HG03439 (cell line): Measurements from ENCODE around the gene DDRGK1.
"Not testable (repeated sequence)": the region's sequence is repeated elsewhere in the genome, so short reads cannot be mapped to it uniquely, and the experiment has no call there.

Experiments used
- ATAC-seq: cut with Tn5 transposase; IDR thresholded peaks from one replicate; pipeline ENCODE4 v1.9.1; 2021; ENCODE audit warnings: mild to moderate bottlenecking, moderate library complexity; ENCODE audit not compliant: unreplicated experiment

Gene DDRGK1

DNA sequence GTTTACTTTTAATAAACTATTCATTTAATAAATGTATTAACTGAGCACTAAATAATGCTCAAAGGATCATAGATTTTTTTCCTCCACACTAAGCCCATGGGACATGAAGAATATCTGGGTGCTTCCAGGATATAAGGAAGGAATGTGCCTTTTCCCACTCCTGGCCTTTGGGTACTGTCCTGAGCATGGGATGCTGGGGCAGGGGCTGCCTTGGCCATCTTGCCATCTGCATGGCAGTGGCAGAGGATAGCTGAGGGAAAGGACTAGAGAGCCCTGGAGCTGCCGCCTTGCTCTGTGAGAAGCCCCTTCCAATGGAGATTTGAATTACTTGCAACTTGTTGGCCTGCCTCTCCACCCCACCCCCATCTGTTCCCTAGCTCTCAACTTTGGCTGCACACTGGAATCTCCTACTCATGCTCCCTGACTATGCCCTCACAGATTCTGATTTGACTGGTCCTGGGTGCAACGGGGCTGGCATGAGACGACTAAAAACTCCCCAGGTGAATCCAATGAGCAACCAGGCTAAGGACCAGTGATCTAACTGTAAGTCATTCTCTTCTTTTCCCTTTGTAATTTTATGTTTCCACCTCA is 15.6 kb downstream of the DDRGK1 start:
- ATAC-seq, result no peak

GRCh38 chr20:3187861-3188260 is 16.6 kb downstream of the DDRGK1 start:
- ATAC-seq, result not testable (repeated sequence)

- ATAC-seq, result no peak
Observed at GRCh38 chr20:3183896-3184612, 20.4 kb downstream of the DDRGK1 start.

GRCh38 chr20:3182429-3182828 is 22.1 kb downstream of the DDRGK1 start:
- ATAC-seq, result not testable (repeated sequence)

- ATAC-seq, result no peak
Observed at GRCh38 chr20:3181270-3181669, 23.2 kb downstream of the DDRGK1 start.

GRCh38 chr20:3180319-3180718 is 24.2 kb downstream of the DDRGK1 start:
- no peak for ATAC-seq

DNA sequence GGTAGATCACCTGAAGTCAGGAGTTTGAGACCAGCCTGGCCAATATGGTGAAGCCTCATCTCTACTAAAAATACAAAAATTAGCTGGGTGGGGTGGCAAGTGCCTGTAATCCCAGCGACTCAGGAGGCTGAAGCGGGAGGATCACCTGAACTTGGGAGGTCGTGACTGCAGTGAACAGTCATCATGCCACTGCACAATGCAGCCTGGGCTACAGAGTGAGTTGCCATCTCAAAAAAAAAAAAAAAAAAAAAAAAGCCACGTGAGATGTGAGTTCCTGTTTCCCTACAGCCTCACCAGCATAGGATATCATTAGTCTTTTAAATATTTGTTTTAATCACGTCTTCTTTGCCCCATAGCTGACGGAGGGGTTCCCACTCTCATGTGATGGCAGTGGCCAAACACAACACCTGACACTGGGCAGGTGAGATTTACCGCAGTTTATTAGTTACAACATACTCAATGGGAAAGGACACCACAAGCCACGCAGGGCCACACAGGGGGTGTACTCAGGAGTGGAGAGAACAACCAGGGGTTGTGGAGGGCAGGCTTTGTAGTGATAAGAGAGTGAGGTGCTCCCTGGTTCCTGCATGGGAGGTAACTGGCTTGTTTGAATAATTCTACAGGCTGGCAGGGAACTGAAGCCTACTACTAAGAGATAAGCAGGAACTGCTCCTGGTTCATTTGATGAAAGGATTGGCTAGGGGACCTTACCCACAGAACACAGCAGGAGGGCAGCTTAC is 26.6 kb downstream of the DDRGK1 start:
- no peak for ATAC-seq

DNA sequence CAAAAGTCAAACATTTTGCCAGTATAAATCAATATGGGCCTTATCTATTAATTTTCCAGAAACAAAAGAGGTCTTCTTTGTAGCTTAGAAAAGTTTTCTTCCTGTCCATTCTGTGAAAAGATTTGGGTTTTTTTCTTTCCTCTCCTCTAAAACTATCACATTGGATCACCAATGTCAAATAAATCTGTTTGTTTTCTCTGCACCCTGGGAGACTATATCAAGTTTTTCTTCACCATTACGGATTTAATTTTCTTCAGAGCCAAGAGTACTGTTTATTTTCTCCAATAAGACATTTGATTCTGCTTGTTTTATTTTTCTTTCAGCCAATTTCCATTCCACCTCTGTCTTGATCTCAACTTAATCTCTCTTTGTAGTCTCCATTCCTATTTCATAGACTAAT is 29.2 kb downstream of the DDRGK1 start:
- ATAC-seq, result no peak

- no peak for ATAC-seq
Observed at GRCh38 chr20:3174442-3175261, 29.8 kb downstream of the DDRGK1 start.

DNA sequence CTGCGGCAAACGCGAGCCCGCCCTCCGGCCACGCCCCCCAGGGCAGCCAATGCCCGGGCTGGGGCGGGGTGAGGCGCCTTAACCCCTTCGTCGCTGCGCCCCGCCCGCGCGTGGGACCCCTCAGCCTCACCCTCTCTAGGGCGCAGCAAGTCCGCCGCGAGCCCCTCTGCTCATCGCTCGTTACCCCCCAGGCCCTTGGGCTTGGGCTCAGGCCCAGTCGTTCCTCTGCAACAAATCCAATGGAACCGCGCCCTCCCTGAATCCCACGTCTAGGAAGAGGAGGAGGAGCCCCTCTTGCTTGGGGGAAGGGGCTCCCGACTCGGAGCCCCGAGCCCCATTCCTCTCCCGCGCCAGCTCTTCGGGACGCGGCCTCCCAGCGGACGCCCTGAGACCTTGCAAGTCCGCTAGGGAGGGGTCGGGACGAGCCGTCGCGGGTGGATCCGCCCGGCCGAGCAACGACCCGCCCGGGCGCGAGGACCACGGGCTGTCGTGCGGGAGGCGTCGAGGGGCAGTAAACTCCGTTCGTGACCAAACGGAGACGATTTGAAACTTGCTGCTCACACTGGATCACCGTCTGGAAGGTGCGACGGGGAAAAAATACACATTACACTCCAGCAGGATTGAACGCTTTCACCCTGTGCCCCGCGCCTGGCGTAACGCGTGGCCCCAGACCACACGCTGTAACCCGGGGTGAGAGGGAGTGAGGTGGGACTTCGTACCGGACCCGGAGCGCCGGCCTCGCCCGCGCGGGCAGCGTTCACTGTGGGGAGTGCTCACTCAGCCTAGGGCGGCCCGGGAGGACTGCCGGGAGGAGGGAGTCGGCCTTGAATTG is 30.7 kb downstream of the DDRGK1 start:
- ATAC-seq, result no peak

DNA sequence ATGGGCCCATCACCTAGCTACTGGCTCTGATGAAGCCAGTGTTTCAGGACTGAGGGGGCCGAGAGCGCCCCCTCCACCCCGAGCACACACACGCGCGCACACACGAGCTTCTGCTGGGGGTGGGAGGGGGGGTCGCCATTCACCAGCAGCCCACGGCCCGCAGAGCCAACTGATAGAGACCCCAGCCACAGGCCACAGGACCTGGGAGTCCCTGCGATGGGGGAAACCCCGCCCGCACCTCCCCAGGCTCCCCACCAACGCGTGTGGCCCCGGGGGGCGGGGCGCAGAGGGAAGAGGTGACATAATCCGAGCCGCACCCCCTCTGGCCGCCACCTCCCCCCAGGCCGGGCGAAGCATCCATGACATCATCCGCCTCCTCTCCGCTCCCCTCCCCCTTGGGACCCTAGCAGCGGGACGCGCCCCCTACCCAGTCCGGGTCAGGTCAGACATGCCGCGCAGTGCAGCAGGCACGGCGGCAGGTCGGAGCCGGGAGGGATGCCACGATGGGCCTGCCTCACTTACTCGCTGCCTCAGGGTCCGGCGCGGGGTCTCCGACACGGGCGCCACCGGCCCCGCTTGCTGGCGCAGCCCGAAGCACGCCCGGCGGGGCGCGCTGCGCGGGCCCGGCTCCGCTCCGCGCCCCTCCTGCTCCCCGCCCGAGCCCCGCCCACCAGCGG is 31.4 kb downstream of the DDRGK1 start, which contains the start of gene LZTS3:
LZTS3 (minus strand) TSS at position 617 of the 677 bp plus-strand sequence. CDS start 6,386 bp downstream, outside the sequence.
- peak; percentile 80 for ATAC-seq

DNA sequence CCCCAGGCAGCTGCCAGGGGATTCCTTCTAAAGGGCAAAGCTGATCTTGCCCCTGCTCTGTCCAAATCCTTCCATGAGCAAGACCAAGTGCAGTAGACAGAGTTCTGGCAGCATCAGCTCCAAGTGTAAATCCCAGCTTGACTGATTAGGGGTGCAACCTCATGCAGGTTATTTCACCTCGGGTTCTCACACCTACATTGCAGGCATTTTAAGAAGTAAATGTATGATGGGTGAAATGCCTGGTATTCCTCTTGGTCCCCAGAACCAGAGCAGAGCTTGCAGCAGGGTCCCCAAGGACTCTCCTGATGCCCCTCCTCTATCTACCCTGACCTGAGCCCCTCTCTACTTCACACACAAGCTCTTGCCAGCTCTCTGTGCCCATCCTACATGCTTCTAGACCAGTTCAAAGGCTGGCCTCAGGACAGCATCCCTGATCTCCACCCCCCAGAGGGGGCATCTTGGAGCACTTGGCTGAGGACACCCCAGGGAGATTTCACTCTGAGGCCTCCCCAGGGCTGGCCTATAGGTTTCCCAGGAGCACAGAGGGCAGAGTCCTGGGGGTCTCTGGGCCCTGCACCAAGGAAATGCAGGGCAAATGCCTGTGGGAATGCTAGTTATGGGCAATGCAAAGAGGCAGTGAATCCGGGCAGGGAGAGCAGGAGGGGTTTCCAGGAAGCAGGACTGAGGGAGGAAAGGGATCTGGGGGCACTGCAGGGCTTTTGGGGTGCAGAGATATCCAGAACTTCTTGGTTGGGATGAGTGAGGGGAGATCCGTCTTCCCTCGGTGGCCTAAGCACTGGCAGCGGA is 32.2 kb downstream of the DDRGK1 start:
- ATAC-seq, result no peak

GRCh38 chr20:3171391-3172125 is 32.9 kb downstream of the DDRGK1 start:
- ATAC-seq, result no peak

- no peak for ATAC-seq
Observed at GRCh38 chr20:3168829-3169590, 35.5 kb downstream of the DDRGK1 start.

DNA sequence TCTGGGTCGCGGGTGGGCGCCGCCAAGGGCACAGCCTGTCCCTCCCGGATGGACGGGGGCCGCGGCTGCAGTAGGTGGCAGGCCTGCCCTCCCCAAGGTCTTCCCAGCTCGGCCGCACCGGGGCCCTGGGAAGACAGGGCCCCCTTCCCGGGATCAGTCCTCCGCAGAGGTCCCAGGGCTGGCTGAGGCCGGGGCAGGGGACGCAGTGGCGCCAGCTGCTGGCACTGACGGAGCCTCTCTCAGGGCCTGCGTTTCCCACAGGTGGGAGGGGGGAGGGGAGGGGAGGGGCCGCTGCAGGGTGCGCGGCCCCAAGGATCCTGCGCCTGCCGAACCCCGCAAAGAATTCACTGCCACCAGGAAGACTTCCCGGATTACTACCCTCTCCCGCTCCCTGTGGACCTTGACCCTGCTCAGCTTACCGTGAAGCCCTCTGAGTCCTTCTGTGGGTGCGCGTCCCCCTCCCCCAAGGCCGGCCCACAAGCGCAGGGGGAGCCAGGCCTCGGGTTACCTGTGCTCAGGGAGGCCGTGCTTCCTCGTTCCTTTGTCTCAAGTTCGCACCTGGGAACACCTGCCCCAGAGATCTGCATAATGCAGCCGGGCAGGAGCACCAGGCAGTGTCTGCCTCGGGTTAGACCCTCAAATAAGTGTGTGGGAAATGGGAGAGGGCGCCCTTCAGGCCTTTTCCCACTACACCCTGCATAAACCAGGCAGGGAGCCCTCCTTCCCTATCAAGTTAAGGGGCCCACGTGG is 36.2 kb downstream of the DDRGK1 start:
- ATAC-seq, result no peak

GRCh38 chr20:3167738-3168078 is 36.8 kb downstream of the DDRGK1 start:
- no peak for ATAC-seq

- ATAC-seq, result no peak
Observed at GRCh38 chr20:3166913-3167342, 37.6 kb downstream of the DDRGK1 start.
